SK-N-MC (cell line): ENCODE data around the gene SLC18B1.

Source experiments
- DNase-seq: peaks from one replicate; pipeline ENCODE4 v3.0.0-alpha.2; 2011; ENCODE audit warnings: low read depth, low spot score
- H3K27ac ChIP-seq: fragments of 200-600 bp; sonication (generic); 2 replicates; pipeline ENCODE4 v1.5.1; 2016; ENCODE audit warnings: mixed run types
- H3K36me3 ChIP-seq: fragments of 200-600 bp; sonication (generic); 2 replicates; pipeline ENCODE4 v1.6.1; 2017; ENCODE audit warnings: antibody characterized with exemption, low read length, mixed read lengths; ENCODE audit not compliant: insufficient read depth
- H3K4me3 ChIP-seq: fragments of 200-600 bp; sonication (generic); 2 replicates; pipeline ENCODE4 v1.5.1; 2016
- H3K9ac ChIP-seq: fragments of 200-600 bp; sonication (generic); 2 replicates; pipeline ENCODE4 v1.8.0; 2017; ENCODE audit warnings: mixed run types, mixed read lengths; ENCODE audit not compliant: insufficient read length
- H3K9me3 ChIP-seq: fragments of 200-600 bp; sonication (generic); 2 replicates; pipeline ENCODE4 v1.6.1; 2017; ENCODE audit warnings: low read depth, mild to moderate bottlenecking, antibody characterized with exemption, low read length, moderate library complexity, mixed read lengths
- EZH2 ChIP-seq: fragments of 200-600 bp; sonication (generic); IDR thresholded peaks from one replicate; pipeline ENCODE4 v1.6.1; 2017; ENCODE audit warnings: antibody characterized with exemption
- FOXP2 ChIP-seq: optimal IDR thresholded peaks from 2 replicates; pipeline ENCODE3; 2011; ENCODE audit warnings: mild to moderate bottlenecking, moderate library complexity; ENCODE audit not compliant: insufficient read depth; ENCODE audit errors: extremely low read length, control extremely low read depth
- POLR2AphosphoS5 ChIP-seq: IDR thresholded peaks from 2 replicates; pipeline ENCODE4 v1.6.1; 2012; ENCODE audit warnings: mild to moderate bottlenecking, low read depth, low read length, borderline replicate concordance

Gene SLC18B1

DNA sequence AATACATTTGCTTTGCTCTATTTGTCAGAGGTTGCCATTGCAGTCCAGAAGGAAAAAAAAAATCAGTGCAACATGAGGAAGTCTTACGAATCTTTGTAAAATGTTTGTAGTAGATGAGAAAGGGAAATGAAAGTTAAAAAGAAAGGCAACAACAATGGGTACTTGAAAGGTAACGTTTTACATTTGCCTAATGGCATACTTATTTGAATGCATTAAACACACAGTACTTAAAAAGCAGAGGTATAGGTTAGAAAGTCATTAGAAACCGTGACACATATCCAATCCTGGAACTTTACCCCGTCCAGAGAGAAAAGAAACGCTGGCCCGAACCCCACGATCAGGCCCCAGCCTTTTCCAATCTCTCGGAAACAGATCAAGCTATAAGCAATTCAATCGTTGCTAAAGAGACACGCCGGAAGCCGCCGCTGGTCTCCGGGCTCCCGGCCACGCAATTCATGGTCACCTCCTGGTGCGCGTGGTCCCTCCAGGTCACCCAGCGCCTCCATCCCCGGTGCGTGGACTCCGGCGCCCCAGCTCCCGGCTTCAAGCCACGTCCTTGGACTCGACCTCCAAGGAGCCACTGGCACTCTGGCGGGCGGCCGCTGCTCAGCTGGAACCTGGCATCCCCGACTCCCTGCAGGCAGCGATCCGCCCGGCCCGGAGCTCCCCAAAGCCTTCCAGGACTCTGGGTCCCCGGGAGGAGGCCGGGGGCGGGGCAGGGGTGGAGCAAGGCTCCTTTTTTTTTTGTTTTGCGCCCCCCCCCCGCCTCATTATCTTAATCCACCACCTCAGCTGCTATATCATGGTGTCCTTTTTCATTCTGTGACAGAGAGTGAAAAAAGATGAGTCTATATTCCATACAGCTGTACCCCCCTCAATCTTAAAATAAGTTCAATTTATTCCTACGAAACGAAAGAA lies at the start of gene SLC18B1:
SLC18B1 (minus strand) TSS at position 687 of the 918 bp plus-strand sequence; CDS start at position 506, 181 bp downstream.
- peak within 1 kb of the TSS; percentile 96 for H3K4me3 ChIP-seq
- H3K9ac ChIP-seq: peak within 1 kb of the TSS; percentile 82
- DNase-seq: no peak
- no peak within 1 kb of the TSS; the same call in 1 of the 2 replicates for H3K27ac ChIP-seq
- no peaks in the 10 kb centered on the region for H3K36me3 ChIP-seq
- H3K9me3 ChIP-seq: no peaks in the 10 kb centered on the region
- no peak for TF ChIP-seq FOXP2
- peak; percentile 58; the same call in 1 of the 2 replicates for TF ChIP-seq POLR2AphosphoS5

DNA sequence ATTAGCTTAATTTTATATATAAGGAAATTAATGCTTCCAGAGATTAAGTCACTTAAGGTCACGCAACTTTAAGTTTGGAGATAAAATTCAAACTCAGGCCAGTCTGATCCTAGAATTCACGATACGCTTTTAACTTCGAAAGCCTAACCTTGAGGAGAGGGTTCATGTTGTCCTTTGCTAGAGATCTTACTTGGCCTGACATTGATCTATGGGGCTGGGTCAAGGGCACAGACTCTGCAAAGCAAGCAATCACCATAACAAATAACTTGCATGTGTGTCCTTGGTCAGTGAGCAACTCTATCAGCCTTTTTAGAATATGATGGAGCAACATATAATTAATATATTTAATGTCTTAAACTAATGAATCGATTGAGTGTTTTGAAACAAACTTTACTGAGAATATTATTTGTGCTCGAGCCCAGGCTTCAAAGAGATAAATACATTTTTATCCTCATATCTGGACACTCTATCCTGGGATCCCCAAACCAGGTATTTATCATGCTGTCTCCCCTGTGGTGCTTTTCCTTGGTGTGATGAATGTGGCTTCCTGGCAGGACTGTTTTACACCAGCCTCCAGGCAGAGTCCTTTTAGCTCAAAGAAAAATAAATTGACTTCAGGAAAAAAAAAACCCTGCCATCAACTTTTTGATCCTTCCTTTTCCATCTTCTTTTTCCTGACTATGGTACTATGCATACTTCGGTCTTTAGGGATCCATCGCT lies 45.0 kb upstream of the SLC18B1 start:
- Histone ChIP-seq H3K4me3 (no peak overlapping the region), H3K9ac (no peak overlapping the region), H3K36me3 (no peaks in the 10 kb centered on the region), H3K27ac (no peak overlapping the region), H3K9me3 (no peaks in the 10 kb centered on the region)
- DNase-seq: no peak
- TF ChIP-seq EZH2 (no peak), POLR2AphosphoS5 (no peak), FOXP2 (no peak)

DNA sequence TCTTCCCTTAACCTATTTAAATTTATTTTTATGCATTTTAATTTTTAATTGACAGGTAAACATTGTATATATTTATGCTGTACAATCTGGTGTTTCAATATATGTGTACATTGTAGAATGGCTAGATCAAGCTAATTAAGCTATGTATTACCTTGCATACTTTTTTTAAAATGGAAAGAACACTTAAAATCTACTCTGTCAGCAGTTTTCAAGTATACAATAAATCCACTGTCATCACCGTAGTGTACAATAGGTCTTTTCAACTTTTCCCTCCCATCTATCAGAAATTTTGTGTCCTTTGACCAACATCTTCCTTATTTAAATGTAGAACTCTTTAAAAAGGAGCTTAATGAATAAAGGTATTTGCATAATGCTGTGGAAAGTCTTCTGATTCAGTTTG lies 43.5 kb upstream of the SLC18B1 start:
- TF ChIP-seq POLR2AphosphoS5 (no peak), FOXP2 (no peak), EZH2 (no peak)
- no peak overlapping the region for H3K27ac ChIP-seq
- no peak overlapping the region for H3K4me3 ChIP-seq
- H3K9ac ChIP-seq: no peak overlapping the region
- H3K9me3 ChIP-seq: no peaks in the 10 kb centered on the region
- no peak for DNase-seq
- no peaks in the 10 kb centered on the region for H3K36me3 ChIP-seq

GRCh38 chr6:132832891-132833290 lies 34.5 kb upstream of the SLC18B1 start:
- TF ChIP-seq FOXP2 (no peak), EZH2 (no peak), POLR2AphosphoS5 (no peak)
- DNase-seq: no peak
- H3K4me3 ChIP-seq: no peak overlapping the region
- no peaks in the 10 kb centered on the region for H3K9me3 ChIP-seq
- H3K36me3 ChIP-seq: no peaks in the 10 kb centered on the region
- no peak overlapping the region for H3K27ac ChIP-seq
- no peak overlapping the region for H3K9ac ChIP-seq

GRCh38 chr6:132830334-132830751 lies 31.9 kb upstream of the SLC18B1 start:
- no peak overlapping the region for H3K27ac ChIP-seq
- H3K9ac ChIP-seq: no peak overlapping the region
- TF ChIP-seq EZH2 (no peak), FOXP2 (no peak), POLR2AphosphoS5 (no peak)
- no peak for DNase-seq
- H3K4me3 ChIP-seq: no peak overlapping the region
- no peaks in the 10 kb centered on the region for H3K36me3 ChIP-seq
- no peaks in the 10 kb centered on the region for H3K9me3 ChIP-seq

GRCh38 chr6:132820629-132821381 lies 22.4 kb upstream of the SLC18B1 start:
- Histone ChIP-seq H3K36me3 (peaks cover 42% of the 10 kb centered on the region), H3K4me3 (no peak overlapping the region), H3K9ac (no peak overlapping the region), H3K9me3 (no peaks in the 10 kb centered on the region), H3K27ac (peak overlapping the region; percentile 80)
- TF ChIP-seq FOXP2 (no peak), POLR2AphosphoS5 (peak; percentile 72)
- no peak for DNase-seq

DNA sequence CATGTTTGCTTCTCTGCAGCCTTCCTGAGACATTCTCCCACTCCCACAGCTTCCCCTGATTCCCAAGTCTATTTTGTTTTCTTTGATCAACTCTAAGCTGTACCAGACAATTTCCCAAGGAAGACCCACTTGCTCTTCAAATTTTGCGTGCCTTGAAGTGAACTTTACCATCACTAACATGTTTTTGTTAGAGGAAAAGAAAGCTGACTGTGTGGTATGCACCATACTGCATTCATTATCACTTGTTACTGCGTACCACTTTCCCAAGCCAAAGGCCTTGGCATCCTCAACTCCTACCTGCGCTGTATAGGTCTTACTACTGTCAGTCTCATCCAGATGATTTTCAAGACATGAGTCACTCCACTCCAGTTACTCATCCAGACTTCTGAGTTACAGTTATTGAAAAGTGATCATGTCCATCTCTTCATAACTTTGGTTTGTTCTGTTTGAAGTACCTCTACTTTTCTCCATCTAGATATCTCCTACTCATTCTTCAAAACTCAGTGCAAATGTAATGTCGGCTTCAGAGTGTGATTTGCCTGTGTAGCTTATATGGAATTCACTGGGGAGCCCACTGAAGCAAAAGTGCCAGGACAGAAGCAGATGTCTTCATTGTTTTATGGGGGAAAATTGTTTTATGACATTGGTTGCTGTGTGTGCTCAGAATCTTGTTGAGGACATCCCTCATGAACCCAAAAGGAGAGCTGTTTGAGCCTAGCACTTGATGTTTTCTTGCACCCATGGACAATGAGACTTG lies 21.1 kb upstream of the SLC18B1 start:
- no peak overlapping the region for H3K4me3 ChIP-seq
- DNase-seq: no peak
- H3K9me3 ChIP-seq: no peaks in the 10 kb centered on the region
- peak; percentile 25 for TF ChIP-seq POLR2AphosphoS5
- TF ChIP-seq EZH2: no peak
- H3K36me3 ChIP-seq: peaks cover 53% of the 10 kb centered on the region
- no peak overlapping the region for H3K9ac ChIP-seq
- peak overlapping the region; percentile 80 for H3K27ac ChIP-seq

GRCh38 chr6:132818404-132819359 lies 20.2 kb upstream of the SLC18B1 start:
- no peaks in the 10 kb centered on the region for H3K9me3 ChIP-seq
- peaks cover 53% of the 10 kb centered on the region for H3K36me3 ChIP-seq
- TF ChIP-seq POLR2AphosphoS5 (peak; percentile 38), EZH2 (no peak)
- H3K4me3 ChIP-seq: no peak overlapping the region
- peak overlapping the region; percentile 80 for H3K27ac ChIP-seq
- H3K9ac ChIP-seq: no peak overlapping the region
- DNase-seq: no peak
